Measurements from ENCODE around the gene ALMS1.

GRCh38 chr2:73366060-73366459 is 19.6 kb upstream of the ALMS1 start:
- TF ChIP-seq CTCF (IDR thresholded peaks at IDR 0.05) (no peak), POLR2A (IDR thresholded peaks at IDR 0.05) (no peak)

Measured in adrenal gland (tissue), 5 donors.